CD4-positive, CD25-positive, alpha-beta regulatory T cell (primary cell): ENCODE measurements around the gene DQX1. TPM values are rescaled to one million over a fixed set of nuclear protein-coding genes. Genes with fewer than 3 reads are reported as not detected.

Source experiments
- ATAC-seq, 2 donors: fragments of 150-1000 bp; cut with Tn5 transposase; one replicate each; pipeline ENCODE4 v1.10.0; 2021; ENCODE audit warnings: low read depth in 2 of 2, moderate number of reproducible peaks in 2 of 2, moderate library complexity in 1 of 2
- DNase-seq, 3 donors: peaks; one replicate each; pipeline versions ENCODE4 v3.0.0 to v3.0.0-alpha.2; 2012 to 2022; ENCODE audit warnings: mixed read lengths in 1 of 3
- H3K27ac ChIP-seq: one replicate; pipeline ENCODE4 v1.7.0; 2013; ENCODE audit warnings: mild to moderate bottlenecking, low read length; ENCODE audit not compliant: insufficient read depth, poor library complexity, severe bottlenecking
- H3K27me3 ChIP-seq: one replicate; pipeline ENCODE4 v1.7.0; 2013; ENCODE audit warnings: low read length; ENCODE audit not compliant: control insufficient read depth, insufficient read depth
- H3K36me3 ChIP-seq: one replicate; pipeline ENCODE4 v1.7.0; 2013; ENCODE audit warnings: mild to moderate bottlenecking, low read length, moderate library complexity; ENCODE audit not compliant: control insufficient read depth, insufficient read depth
- H3K4me1 ChIP-seq: 2 replicates; pipeline ENCODE4 v1.7.0; 2013; ENCODE audit warnings: mild to moderate bottlenecking, low read length; ENCODE audit not compliant: insufficient read depth, control insufficient read depth, poor library complexity, severe bottlenecking
- H3K4me3 ChIP-seq: one replicate; pipeline ENCODE4 v1.7.0; 2013; ENCODE audit warnings: low read depth, mild to moderate bottlenecking, low read length, moderate library complexity
- H3K9me3 ChIP-seq, 2 experiments: 1 replicate in 1 of 2; 2 replicates in 1 of 2; pipeline ENCODE4 v1.7.0; 2013; ENCODE audit warnings: low read length in 2 of 2, mild to moderate bottlenecking in 1 of 2, moderate library complexity in 1 of 2; ENCODE audit not compliant: control insufficient read depth in 2 of 2
- H3K27ac Mint-ChIP-seq, 3 donors: one replicate each; pipeline ENCODE4 v1.8.0; 2020 to 2022; ENCODE audit warnings: mild to moderate bottlenecking in 3 of 3, mixed read lengths in 3 of 3, moderate library complexity in 2 of 3
- H3K27me3 Mint-ChIP-seq: one replicate; pipeline ENCODE4 v1.8.0; 2022; ENCODE audit warnings: mild to moderate bottlenecking, mixed read lengths
- H3K36me3 Mint-ChIP-seq: one replicate; pipeline ENCODE4 v1.8.0; 2020; ENCODE audit warnings: mixed read lengths
- H3K4me1 Mint-ChIP-seq, 4 donors: one replicate each; pipeline ENCODE4 v1.8.0; 2020 to 2022; ENCODE audit warnings: mixed read lengths in 4 of 4, mild to moderate bottlenecking in 1 of 4
- H3K4me3 Mint-ChIP-seq, 4 donors: one replicate each; pipeline ENCODE4 v1.8.0; 2020 to 2022; ENCODE audit warnings: mild to moderate bottlenecking in 4 of 4, mixed read lengths in 4 of 4, moderate library complexity in 3 of 4
- H3K9me3 Mint-ChIP-seq, 7 donors: one replicate each; pipeline ENCODE4 v1.8.0; 2020 to 2022; ENCODE audit warnings: mixed read lengths in 7 of 7, mild to moderate bottlenecking in 3 of 7, moderate library complexity in 2 of 7
- polyA plus RNA-seq, 4 donors: library from polyadenylated mRNA; unstranded; fragments of 300-500 nt; fragmentation: Illumina TruSeq; gene quantifications; one replicate each; pipeline ENCODE4 v1.2.3, GENCODE V29; 2021
- total RNA-seq: library from RNA; stranded (reverse); gene quantifications from one replicate; pipeline ENCODE4 v1.2.3, GENCODE V29; 2022

The DQX1 gene
- total and polyA plus RNA-seq, 5 donors from 2014 or later: 0.15 TPM; not detected in 4

DNA sequence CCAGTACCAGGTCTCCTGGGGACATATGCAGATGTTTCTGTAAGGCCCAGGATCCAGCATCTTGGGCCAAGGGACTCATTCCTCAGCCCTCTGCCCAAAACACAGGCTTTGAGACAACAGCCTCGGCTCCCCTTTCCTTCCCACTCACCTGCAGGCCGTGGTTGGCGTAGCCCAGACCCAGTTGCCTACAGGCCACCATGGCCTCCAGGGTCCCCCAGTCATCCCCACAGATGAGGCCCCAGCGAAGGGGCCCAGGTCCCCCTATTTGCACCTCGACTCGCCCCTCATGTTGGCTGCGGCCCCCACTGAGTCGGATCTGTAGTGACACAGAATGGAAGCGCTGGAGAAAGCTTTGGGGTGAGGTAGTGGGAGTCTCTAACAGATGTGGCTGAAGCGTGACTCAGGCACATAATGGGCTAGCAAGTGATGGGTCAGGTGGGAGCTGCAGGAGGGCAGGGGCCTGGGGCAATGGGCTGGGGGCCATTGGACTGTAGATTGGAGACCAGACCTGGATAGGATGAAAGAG lies 9.5 kb upstream of the DQX1 start:
- Histone ChIP-seq H3K4me3 (no peak overlapping the region), H3K4me1 (peaks cover 13% of the 10 kb centered on the region), H3K27ac (no peak overlapping the region), H3K9me3 (no peaks in the 10 kb centered on the region), H3K27me3 (peaks cover 19% of the 10 kb centered on the region), H3K36me3 (no peaks in the 10 kb centered on the region)
- peaks cover 10% of the 10 kb centered on the region for H3K36me3 Mint-ChIP-seq
- no peak overlapping the region for H3K4me3 Mint-ChIP-seq
- no peaks in the 10 kb centered on the region for H3K9me3 Mint-ChIP-seq
- peaks cover 13% of the 10 kb centered on the region for H3K27me3 Mint-ChIP-seq
- H3K27ac Mint-ChIP-seq: no peak overlapping the region
- peaks cover 7 to 19% (median 16%) of the 10 kb centered on the region in 4 donors for H3K4me1 Mint-ChIP-seq
- no peak for DNase-seq
- ATAC-seq: no peak

DNA sequence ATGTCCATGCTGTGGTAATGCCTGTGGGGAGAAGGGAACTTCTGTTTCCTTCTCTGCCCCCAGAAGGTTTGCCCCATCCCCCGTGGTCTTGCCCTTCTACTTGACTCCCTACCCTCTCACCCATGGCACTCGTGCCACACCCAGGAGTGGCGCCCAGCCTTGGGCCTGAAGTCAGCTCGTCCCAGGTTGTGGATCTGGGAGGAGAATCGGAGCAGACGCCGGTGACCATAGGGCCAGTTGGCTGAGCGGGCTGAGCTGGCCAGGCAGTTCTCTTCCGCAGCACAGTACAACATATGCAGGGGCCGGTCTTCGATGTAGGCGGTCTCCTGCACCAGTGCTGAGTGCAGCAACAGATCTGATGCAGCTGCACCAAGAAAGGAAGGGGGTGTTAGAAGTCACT lies 8.4 kb upstream of the DQX1 start:
- no peaks in the 10 kb centered on the region for H3K9me3 ChIP-seq
- Mint-ChIP-seq H3K27ac (no peak overlapping the region), H3K36me3 (peaks cover 10% of the 10 kb centered on the region), H3K27me3 (peaks cover 13% of the 10 kb centered on the region), H3K9me3 (no peaks in the 10 kb centered on the region), H3K4me1 (peaks cover 7 to 20% (median 16%) of the 10 kb centered on the region in 4 donors), H3K4me3 (no peak overlapping the region)
- no peak for DNase-seq
- H3K27ac ChIP-seq: no peak overlapping the region
- peaks cover 14% of the 10 kb centered on the region for H3K27me3 ChIP-seq
- no peak for ATAC-seq
- peaks cover 19% of the 10 kb centered on the region for H3K4me1 ChIP-seq
- no peak overlapping the region for H3K4me3 ChIP-seq
- no peaks in the 10 kb centered on the region for H3K36me3 ChIP-seq

DNA sequence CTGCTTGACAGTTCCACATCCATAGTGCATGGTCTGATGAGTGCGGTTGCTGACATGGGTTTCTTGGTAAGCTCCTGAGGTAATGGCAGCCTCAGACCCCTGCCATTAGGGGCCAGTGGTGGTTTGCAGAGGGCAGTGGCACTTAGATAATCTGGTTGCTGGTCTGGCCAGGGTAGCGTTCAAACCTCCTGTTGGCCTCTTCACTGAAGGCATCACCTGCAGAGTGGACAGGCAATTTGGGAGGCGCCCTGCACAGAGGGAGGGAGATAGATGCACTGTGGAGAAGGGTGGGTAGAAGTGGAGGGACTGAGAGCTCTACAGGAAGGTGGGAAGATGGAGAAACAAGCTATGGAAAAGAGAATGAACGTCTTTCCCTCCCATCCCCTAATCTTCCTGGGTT lies 7.4 kb upstream of the DQX1 start:
- no peak for DNase-seq
- ATAC-seq: no peak
- Histone ChIP-seq H3K36me3 (no peaks in the 10 kb centered on the region), H3K4me3 (no peak overlapping the region), H3K27ac (no peak overlapping the region), H3K27me3 (peaks cover 11% of the 10 kb centered on the region), H3K4me1 (peaks cover 27% of the 10 kb centered on the region), H3K9me3 (no peaks in the 10 kb centered on the region)
- Mint-ChIP-seq H3K4me1 (peaks cover 7 to 28% (median 23%) of the 10 kb centered on the region in 4 donors), H3K4me3 (no peak overlapping the region), H3K9me3 (no peaks in the 10 kb centered on the region), H3K27me3 (peaks cover 7% of the 10 kb centered on the region), H3K36me3 (peaks cover 10% of the 10 kb centered on the region), H3K27ac (no peak overlapping the region)

DNA sequence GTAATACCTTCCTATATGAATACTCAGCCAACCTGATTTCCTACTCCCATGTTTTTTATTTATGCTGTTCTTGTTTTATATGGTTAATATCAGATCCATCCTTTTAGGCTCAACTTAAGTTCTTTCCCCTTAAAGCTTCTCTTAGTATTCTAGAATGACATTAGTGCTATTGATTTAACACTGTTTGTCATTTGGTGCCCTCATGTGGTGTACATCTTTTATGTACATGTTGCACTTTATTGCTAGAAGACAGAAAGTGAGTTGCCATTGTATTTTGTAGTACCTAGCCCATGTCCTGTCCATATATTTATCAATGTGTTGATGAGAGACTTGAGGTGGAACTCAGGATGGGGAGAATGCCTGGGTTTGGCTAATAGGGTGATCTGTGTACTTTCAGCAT lies 6.2 kb upstream of the DQX1 start:
- no peak overlapping the region for H3K27ac ChIP-seq
- Mint-ChIP-seq H3K4me1 (peaks cover 7 to 39% (median 27%) of the 10 kb centered on the region in 4 donors), H3K27ac (peak overlapping the region; percentile 17 to 67 (median 49)), H3K36me3 (peaks cover 22% of the 10 kb centered on the region), H3K27me3 (no peaks in the 10 kb centered on the region), H3K9me3 (no peaks in the 10 kb centered on the region), H3K4me3 (peak overlapping the region; percentile 72 to 96 (median 80))
- peaks cover 10% of the 10 kb centered on the region for H3K36me3 ChIP-seq
- no peak for ATAC-seq
- peaks cover 2% of the 10 kb centered on the region for H3K27me3 ChIP-seq
- peak in 2 of 3 donors; percentile 55 to 79 for DNase-seq
- H3K4me1 ChIP-seq: peaks cover 27% of the 10 kb centered on the region
- no peak overlapping the region for H3K4me3 ChIP-seq
- no peaks in the 10 kb centered on the region for H3K9me3 ChIP-seq

DNA sequence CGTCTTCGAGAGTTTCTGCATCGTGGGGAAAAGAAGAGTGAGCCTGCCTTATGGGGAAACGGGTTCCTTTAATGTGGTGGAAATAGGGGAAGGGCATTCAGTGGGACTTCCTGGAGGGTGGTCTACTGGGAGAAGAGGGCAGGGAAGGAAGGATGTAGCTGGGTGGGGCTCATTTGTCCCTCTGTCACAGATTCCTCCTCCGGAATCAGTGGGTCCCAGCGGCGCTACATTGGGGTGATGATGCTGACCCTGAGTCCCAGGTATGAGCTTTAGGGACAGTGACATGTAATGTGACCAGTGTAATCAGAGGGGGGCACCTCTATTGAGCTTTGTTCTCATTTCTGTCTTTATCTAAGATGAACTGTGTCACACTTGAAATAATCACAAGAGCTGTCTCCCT lies 5.6 kb upstream of the DQX1 start:
- H3K4me1 ChIP-seq: peaks cover 27% of the 10 kb centered on the region
- peaks cover 27% of the 10 kb centered on the region for H3K36me3 Mint-ChIP-seq
- H3K27me3 Mint-ChIP-seq: no peaks in the 10 kb centered on the region
- peaks cover 7 to 45% (median 27%) of the 10 kb centered on the region in 4 donors for H3K4me1 Mint-ChIP-seq
- DNase-seq (no peak), ATAC-seq (no peak)
- H3K36me3 ChIP-seq: peaks cover 16% of the 10 kb centered on the region
- peak overlapping the region in 2 of 3 donors; percentile 17 to 49 for H3K27ac Mint-ChIP-seq
- peak overlapping the region; percentile 54 to 96 (median 90) for H3K4me3 Mint-ChIP-seq
- no peaks in the 10 kb centered on the region for H3K27me3 ChIP-seq
- H3K27ac ChIP-seq: no peak overlapping the region
- H3K9me3 Mint-ChIP-seq: no peaks in the 10 kb centered on the region
- H3K9me3 ChIP-seq: no peaks in the 10 kb centered on the region
- peak overlapping the region; percentile 75 for H3K4me3 ChIP-seq

DNA sequence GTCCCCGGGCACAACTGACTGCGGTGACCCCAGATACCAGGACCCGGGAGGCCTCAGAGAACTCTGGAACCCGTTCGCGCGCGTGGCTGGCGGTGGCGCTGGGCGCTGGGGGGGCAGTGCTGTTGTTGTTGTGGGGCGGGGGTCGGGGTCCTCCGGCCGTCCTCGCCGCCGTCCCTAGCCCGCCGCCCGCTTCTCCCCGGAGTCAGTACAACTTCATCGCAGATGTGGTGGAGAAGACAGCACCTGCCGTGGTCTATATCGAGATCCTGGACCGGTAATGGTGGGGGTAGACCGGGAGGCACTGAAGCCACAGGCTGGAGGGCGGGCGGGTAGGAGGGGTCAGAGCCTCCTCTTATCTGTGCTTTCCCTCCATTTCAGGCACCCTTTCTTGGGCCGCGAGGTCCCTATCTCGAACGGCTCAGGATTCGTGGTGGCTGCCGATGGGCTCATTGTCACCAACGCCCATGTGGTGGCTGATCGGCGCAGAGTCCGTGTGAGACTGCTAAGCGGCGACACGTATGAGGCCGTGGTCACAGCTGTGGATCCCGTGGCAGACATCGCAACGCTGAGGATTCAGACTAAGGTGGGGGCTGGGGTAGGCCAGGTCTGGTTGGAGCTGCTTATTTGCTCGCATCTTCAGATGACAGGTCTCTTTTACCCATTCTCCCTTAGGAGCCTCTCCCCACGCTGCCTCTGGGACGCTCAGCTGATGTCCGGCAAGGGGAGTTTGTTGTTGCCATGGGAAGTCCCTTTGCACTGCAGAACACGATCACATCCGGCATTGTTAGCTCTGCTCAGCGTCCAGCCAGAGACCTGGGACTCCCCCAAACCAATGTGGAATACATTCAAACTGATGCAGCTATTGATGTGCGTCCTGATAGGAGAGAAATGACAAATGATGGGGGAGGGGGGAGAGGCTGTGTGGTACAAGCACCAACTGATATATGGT lies 4.5 kb upstream of the DQX1 start:
- Mint-ChIP-seq H3K4me1 (peaks cover 7 to 51% (median 30%) of the 10 kb centered on the region in 4 donors), H3K4me3 (peak overlapping the region; percentile 87 to 96 (median 94)), H3K9me3 (no peaks in the 10 kb centered on the region), H3K27ac (peak overlapping the region; percentile 89 to 95 (median 94)), H3K36me3 (peaks cover 37% of the 10 kb centered on the region), H3K27me3 (no peaks in the 10 kb centered on the region)
- H3K36me3 ChIP-seq: peaks cover 23% of the 10 kb centered on the region
- peak; percentile 5 to 7 for ATAC-seq
- H3K4me1 ChIP-seq: peaks cover 27% of the 10 kb centered on the region
- peak overlapping the region; percentile 75 for H3K4me3 ChIP-seq
- H3K27me3 ChIP-seq: no peaks in the 10 kb centered on the region
- H3K27ac ChIP-seq: peak overlapping the region; percentile 89
- DNase-seq: peak; percentile 31 to 60 (median 34)
- H3K9me3 ChIP-seq: no peaks in the 10 kb centered on the region

DNA sequence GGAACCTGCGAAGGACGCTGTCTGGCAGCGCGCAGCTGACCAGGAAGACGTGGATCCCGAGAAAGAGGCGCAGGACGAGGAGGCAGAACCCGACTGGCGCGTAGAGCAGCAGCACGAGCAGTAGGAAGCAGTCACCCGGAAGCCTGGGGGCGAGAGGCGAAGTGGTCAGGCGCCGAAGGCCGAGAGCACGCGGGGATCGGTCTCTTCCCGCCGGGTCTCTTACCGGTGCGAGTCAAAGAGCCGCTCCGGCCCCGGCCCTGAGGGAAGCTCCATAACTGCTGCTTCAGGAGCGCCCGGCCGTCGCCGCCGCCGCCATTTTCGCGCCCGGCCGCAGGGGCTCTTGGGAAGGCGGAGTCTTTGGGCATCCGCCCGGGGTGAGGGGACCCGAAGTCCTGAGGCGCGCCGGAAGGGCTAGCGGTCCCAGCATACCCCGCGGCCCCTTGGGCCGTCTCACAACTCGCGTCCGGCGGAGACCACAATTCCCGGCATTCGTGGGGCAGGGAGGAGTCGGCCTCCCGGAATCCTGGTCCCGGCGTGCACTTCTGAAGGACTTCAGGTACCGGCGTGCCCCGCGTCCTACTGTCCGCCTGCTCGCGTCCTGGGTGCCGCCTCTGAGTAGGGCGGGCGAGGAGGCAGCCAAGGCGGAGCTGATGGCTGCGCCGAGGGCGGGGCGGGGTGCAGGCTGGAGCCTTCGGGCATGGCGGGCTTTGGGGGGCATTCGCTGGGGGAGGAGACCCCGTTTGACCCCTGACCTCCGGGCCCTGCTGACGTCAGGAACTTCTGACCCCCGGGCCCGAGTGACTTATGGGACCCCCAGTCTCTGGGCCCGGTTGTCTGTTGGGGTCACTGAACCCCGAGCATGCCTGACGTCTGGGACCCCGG lies 3.6 kb upstream of the DQX1 start, which contains the start of the genes AUP1 and HTRA2:
Gene AUP1, minus strand, starts transcription at position 350 of the 882 bp plus-strand sequence. Its CDS starts 77 bp downstream, at position 273.
Gene HTRA2, plus strand, starts transcription at position 577 of the 882 bp plus-strand sequence. Its CDS starts 74 bp downstream, at position 651.
- no peaks in the 10 kb centered on the region for H3K9me3 Mint-ChIP-seq
- peak within 1 kb of the TSS; percentile 87 to 96 (median 94) for H3K4me3 Mint-ChIP-seq
- peak; percentile 78 to 98 (median 88) for DNase-seq
- peak; percentile 91 to 92 for ATAC-seq
- H3K27me3 Mint-ChIP-seq: no peaks in the 10 kb centered on the region
- H3K4me1 Mint-ChIP-seq: peaks cover 7 to 51% (median 30%) of the 10 kb centered on the region in 4 donors
- peak within 1 kb of the TSS; percentile 92 to 95 (median 94) for H3K27ac Mint-ChIP-seq
- peaks cover 23% of the 10 kb centered on the region for H3K36me3 ChIP-seq
- peaks cover 37% of the 10 kb centered on the region for H3K36me3 Mint-ChIP-seq
- peak within 1 kb of the TSS; percentile 89 for H3K27ac ChIP-seq
- no peaks in the 10 kb centered on the region for H3K9me3 ChIP-seq
- no peaks in the 10 kb centered on the region for H3K27me3 ChIP-seq
- peak within 1 kb of the TSS; percentile 75 for H3K4me3 ChIP-seq
- peaks cover 27% of the 10 kb centered on the region for H3K4me1 ChIP-seq
